ENCODE results near the gene CLMP. TPM values are rescaled to one million over a fixed set of nuclear protein-coding genes. Genes with fewer than 3 reads are reported as not detected.
A peak's percentile ranks its signal among the peaks of the same experiment; 100 is the strongest.

The CLMP gene
- total and polyA plus RNA-seq, 4 donors, result 5.2 to 22.9 (median 12.3) TPM

DNA sequence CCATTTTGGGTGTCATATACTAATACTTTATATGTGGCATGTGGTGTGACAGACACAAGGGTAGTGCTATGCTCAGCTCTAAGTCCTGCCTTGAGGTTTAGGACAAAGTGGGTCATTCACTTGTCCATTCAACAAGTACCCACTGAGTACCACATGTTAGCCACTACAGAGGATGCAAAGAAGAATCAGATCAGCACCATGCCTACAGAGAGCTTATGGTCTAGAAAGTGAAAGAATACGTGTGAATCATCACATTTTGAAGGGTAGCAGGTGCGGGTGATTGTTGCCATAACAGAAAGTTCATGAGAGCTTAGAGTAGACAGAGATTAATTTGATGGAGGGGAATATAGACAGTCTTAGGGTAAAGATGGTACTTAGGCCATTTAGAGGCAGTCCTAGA lies 18.3 kb downstream of the CLMP start:
- no peak overlapping the region for H3K4me3 ChIP-seq
- no peak for ATAC-seq (ENCODE audit: insufficient read depth, low FRiP score)
- H3K36me3 ChIP-seq (ENCODE audit: control insufficient read depth in 4 of 4, insufficient read depth in 4 of 4, low read length in 4 of 4), result no peaks in the 10 kb centered on the region
- DNase-seq, result no peak
- no peak overlapping the region for H3K9ac ChIP-seq (ENCODE audit: insufficient read depth in 1 of 2, low read length in 2 of 2)
- H3K4me1 ChIP-seq (ENCODE audit: control insufficient read depth in 5 of 5, insufficient read depth in 5 of 5, low read length in 5 of 5), result peaks cover 0 to 36% (median 7%) of the 10 kb centered on the region in 5 donors
- TF ChIP-seq, protein P1, sequence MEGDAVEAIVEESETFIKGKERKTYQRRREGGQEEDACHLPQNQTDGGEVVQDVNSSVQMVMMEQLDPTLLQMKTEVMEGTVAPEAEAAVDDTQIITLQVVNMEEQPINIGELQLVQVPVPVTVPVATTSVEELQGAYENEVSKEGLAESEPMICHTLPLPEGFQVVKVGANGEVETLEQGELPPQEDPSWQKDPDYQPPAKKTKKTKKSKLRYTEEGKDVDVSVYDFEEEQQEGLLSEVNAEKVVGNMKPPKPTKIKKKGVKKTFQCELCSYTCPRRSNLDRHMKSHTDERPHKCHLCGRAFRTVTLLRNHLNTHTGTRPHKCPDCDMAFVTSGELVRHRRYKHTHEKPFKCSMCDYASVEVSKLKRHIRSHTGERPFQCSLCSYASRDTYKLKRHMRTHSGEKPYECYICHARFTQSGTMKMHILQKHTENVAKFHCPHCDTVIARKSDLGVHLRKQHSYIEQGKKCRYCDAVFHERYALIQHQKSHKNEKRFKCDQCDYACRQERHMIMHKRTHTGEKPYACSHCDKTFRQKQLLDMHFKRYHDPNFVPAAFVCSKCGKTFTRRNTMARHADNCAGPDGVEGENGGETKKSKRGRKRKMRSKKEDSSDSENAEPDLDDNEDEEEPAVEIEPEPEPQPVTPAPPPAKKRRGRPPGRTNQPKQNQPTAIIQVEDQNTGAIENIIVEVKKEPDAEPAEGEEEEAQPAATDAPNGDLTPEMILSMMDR (IDR thresholded peaks at IDR 0.05; ENCODE audit: control extremely low read depth, extremely low read depth), result no peak
- peaks cover 0 to 2% (median 0%) of the 10 kb centered on the region in 4 donors for H3K9me3 ChIP-seq (ENCODE audit: control insufficient read depth in 4 of 4, insufficient read depth in 3 of 4, low read length in 3 of 4)
- 88 to 89% methylated on average over 2 of the region's 2 CpGs for WGBS, 2 donors
- no peak overlapping the region for H3K27ac ChIP-seq (ENCODE audit: low read depth in 1 of 2, low read length in 1 of 2)
- H3K27me3 ChIP-seq (ENCODE audit: control insufficient read depth in 3 of 3, insufficient read depth in 3 of 3, low read length in 2 of 3), result no peaks in the 10 kb centered on the region

- Histone ChIP-seq H3K9ac (ENCODE audit: insufficient read depth in 1 of 2, low read length in 2 of 2) (no peak overlapping the region), H3K27me3 (ENCODE audit: control insufficient read depth in 3 of 3, insufficient read depth in 3 of 3, low read length in 2 of 3) (no peaks in the 10 kb centered on the region), H3K36me3 (ENCODE audit: control insufficient read depth in 4 of 4, insufficient read depth in 4 of 4, low read length in 4 of 4) (no peaks in the 10 kb centered on the region), H3K9me3 (ENCODE audit: control insufficient read depth in 4 of 4, insufficient read depth in 3 of 4, low read length in 3 of 4) (no peaks in the 10 kb centered on the region), H3K27ac (ENCODE audit: low read depth in 1 of 2, low read length in 1 of 2) (no peak overlapping the region), H3K4me1 (ENCODE audit: control insufficient read depth in 5 of 5, insufficient read depth in 5 of 5, low read length in 5 of 5) (peaks cover 0 to 28% (median 5%) of the 10 kb centered on the region in 5 donors), H3K4me3 (no peak overlapping the region)
- peak; percentile 83 to 97 (median 97) for DNase-seq
- TF ChIP-seq, protein P1 (IDR thresholded peaks at IDR 0.05; ENCODE audit: control extremely low read depth, extremely low read depth), result no peak
- WGBS, 2 donors, result 42 to 52% methylated on average over 7 of the region's 7 CpGs
- ATAC-seq (ENCODE audit: insufficient read depth, low FRiP score), result peak; percentile 40
Measured at GRCh38 chr11:123174196-123175183, 20.6 kb downstream of the CLMP start.

DNA sequence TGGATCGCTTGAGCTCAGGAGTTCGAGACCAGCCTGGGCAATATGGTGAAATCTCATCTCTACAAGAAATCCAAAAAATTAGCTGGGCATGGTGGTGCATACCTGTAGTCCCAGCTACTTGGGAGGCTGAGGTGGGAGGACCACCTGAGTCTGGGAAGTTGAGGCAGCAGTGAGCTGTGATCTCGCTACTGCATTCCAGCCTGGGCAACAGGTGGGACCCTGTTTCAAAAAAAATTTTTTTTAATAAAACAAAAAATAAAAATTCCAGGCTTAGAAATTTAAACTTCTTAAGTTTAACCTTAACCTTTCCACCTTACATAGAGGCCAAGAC lies 21.2 kb downstream of the CLMP start:
- no peaks in the 10 kb centered on the region for H3K9me3 ChIP-seq (ENCODE audit: control insufficient read depth in 4 of 4, insufficient read depth in 3 of 4, low read length in 3 of 4)
- no peak overlapping the region for H3K4me3 ChIP-seq
- DNase-seq (no peak), ATAC-seq (ENCODE audit: insufficient read depth, low FRiP score) (no peak)
- H3K9ac ChIP-seq (ENCODE audit: insufficient read depth in 1 of 2, low read length in 2 of 2), result no peak overlapping the region
- H3K27ac ChIP-seq (ENCODE audit: low read depth in 1 of 2, low read length in 1 of 2), result no peak overlapping the region
- TF ChIP-seq, protein P1 (IDR thresholded peaks at IDR 0.05; ENCODE audit: control extremely low read depth, extremely low read depth), result no peak
- WGBS, 2 donors, result 94 to 99% methylated on average over 3 of the region's 3 CpGs
- H3K27me3 ChIP-seq (ENCODE audit: control insufficient read depth in 3 of 3, insufficient read depth in 3 of 3, low read length in 2 of 3), result no peaks in the 10 kb centered on the region
- no peaks in the 10 kb centered on the region for H3K36me3 ChIP-seq (ENCODE audit: control insufficient read depth in 4 of 4, insufficient read depth in 4 of 4, low read length in 4 of 4)
- peaks cover 0 to 27% (median 5%) of the 10 kb centered on the region in 5 donors for H3K4me1 ChIP-seq (ENCODE audit: control insufficient read depth in 5 of 5, insufficient read depth in 5 of 5, low read length in 5 of 5)
